Measurements from ENCODE around the gene POLD2.

GRCh38 chr7:44161371-44161770 is 38.0 kb upstream of the POLD2 start:
- TF ChIP-seq YY1 (IDR thresholded peaks at IDR 0.05; ENCODE audit: low read depth, low read length) (no peak), KDM1A (IDR thresholded peaks at IDR 0.05; ENCODE audit: borderline replicate concordance, low read length) (no peak), CTCF (IDR thresholded peaks at IDR 0.05; ENCODE audit: control extremely low read depth in 1 of 3, insufficient read depth in 1 of 3, low read depth in 1 of 3, low read length in 3 of 3) (no peak), RFX5 (IDR thresholded peaks at IDR 0.05; ENCODE audit: borderline replicate concordance, low read depth, low read length) (no peak), GABPA (IDR thresholded peaks at IDR 0.05; ENCODE audit: borderline replicate concordance, insufficient read depth, low read length) (no peak), ASH2L (IDR thresholded peaks at IDR 0.05; ENCODE audit: low read length) (no peak), RAD21 (IDR thresholded peaks at IDR 0.05 in 1 of 2, conservative IDR thresholded peaks at IDR 0.05 in 1 of 2; ENCODE audit: low read depth in 2 of 2, low read length in 2 of 2) (no peak), BACH1 (IDR thresholded peaks at IDR 0.05; ENCODE audit: low read length) (no peak), POLR2AphosphoS5 (IDR thresholded peaks at IDR 0.05; ENCODE audit: low read depth, low read length) (no peak), SP1 (IDR thresholded peaks at IDR 0.05; ENCODE audit: low read depth, low read length) (no peak)

Data from H1 (cell line).